Fibroblast of peridontal ligament (primary cell): ENCODE data around the gene CUEDC2.

Source experiments
- DNase-seq: peaks from one replicate; pipeline ENCODE4 v3.0.0-alpha.2; 2010; ENCODE audit errors: extremely low read depth

Gene CUEDC2

GRCh38 chr10:102432162-102432950 lies at the start of gene CUEDC2:
CUEDC2 (minus strand) TSS chr10:102432574; CDS start chr10:102425188, 7,386 bp downstream.
- DNase-seq: peak; percentile 97

GRCh38 chr10:102480396-102480795 lies 48.0 kb upstream of the CUEDC2 start:
- no peak for DNase-seq

GRCh38 chr10:102479651-102480050 lies 47.3 kb upstream of the CUEDC2 start:
- DNase-seq: no peak

GRCh38 chr10:102476466-102477141 lies 44.2 kb upstream of the CUEDC2 start:
- DNase-seq: no peak

GRCh38 chr10:102475451-102476040 lies 43.2 kb upstream of the CUEDC2 start:
- no peak for DNase-seq

- DNase-seq: no peak
Measured at GRCh38 chr10:102473445-102474331, 41.3 kb upstream of the CUEDC2 start.

- no peak for DNase-seq
Measured at GRCh38 chr10:102470579-102471546, 38.5 kb upstream of the CUEDC2 start.

- peak; percentile 75 for DNase-seq
Measured at GRCh38 chr10:102468683-102469082, 36.3 kb upstream of the CUEDC2 start.

GRCh38 chr10:102467971-102468438 lies 35.6 kb upstream of the CUEDC2 start:
- no peak for DNase-seq

GRCh38 chr10:102467318-102467717 lies 34.9 kb upstream of the CUEDC2 start:
- DNase-seq: no peak

GRCh38 chr10:102465466-102465865 lies 33.1 kb upstream of the CUEDC2 start:
- DNase-seq: no peak

GRCh38 chr10:102463983-102464382 lies 31.6 kb upstream of the CUEDC2 start:
- no peak for DNase-seq

- DNase-seq: no peak
Measured at GRCh38 chr10:102462512-102463054, 30.2 kb upstream of the CUEDC2 start.

- peak; percentile 51 for DNase-seq
Measured at GRCh38 chr10:102461187-102462054, 29.0 kb upstream of the CUEDC2 start.

- DNase-seq: no peak
Measured at GRCh38 chr10:102460836-102461186, 28.4 kb upstream of the CUEDC2 start.

- no peak for DNase-seq
Measured at GRCh38 chr10:102458656-102459055, 26.3 kb upstream of the CUEDC2 start.

- DNase-seq: no peak
Measured at GRCh38 chr10:102457591-102458150, 25.3 kb upstream of the CUEDC2 start.

GRCh38 chr10:102455893-102456471 lies 23.6 kb upstream of the CUEDC2 start:
- peak; percentile 91 for DNase-seq
